CD8-positive, alpha-beta memory T cell (primary cell): Measurements from ENCODE around the gene PAPSS2. TPM values are rescaled to one million over a fixed set of nuclear protein-coding genes. Genes with fewer than 3 reads are reported as not detected.
A peak's percentile ranks its signal among the peaks of the same experiment; 100 is the strongest.
"Not testable (repeated sequence)": the region's sequence is repeated elsewhere in the genome, so short reads cannot be mapped to it uniquely, and the experiment has no call there.

ENCODE experiments used
- CTCF ChIA-PET: fragments of 350-600 bp; sonication (Branson Sonifier 250); formaldehyde crosslinking; loops from one replicate; lab custom pipeline; 2021; ENCODE audit warnings: antibody characterized with exemption; lab: Charles Lee
- POLR2A ChIA-PET: fragments of 350-600 bp; sonication (Branson Sonifier 250); formaldehyde crosslinking; loops from one replicate; lab custom pipeline; 2021; ENCODE audit warnings: antibody characterized with exemption; lab: Charles Lee
- DNase-seq, 5 donors: peaks; one replicate each; pipeline versions ENCODE4 v3.0.0 to v3.0.0-alpha.2; 2020 to 2022; ENCODE audit warnings: mixed read lengths in 1 of 5
- H3K27ac ChIP-seq: one replicate; pipeline ENCODE4 v1.7.0; 2013; ENCODE audit warnings: low read depth, mild to moderate bottlenecking, low read length, moderate library complexity
- H3K27me3 ChIP-seq: 2 replicates; pipeline ENCODE4 v1.7.0; 2013; ENCODE audit warnings: low read length, mild to moderate bottlenecking; ENCODE audit not compliant: insufficient read depth, poor library complexity, severe bottlenecking
- H3K36me3 ChIP-seq: 2 replicates; pipeline ENCODE4 v1.7.0; 2013; ENCODE audit warnings: mild to moderate bottlenecking, low read length, moderate library complexity; ENCODE audit not compliant: insufficient read depth
- H3K4me1 ChIP-seq: 2 replicates; pipeline ENCODE4 v1.7.0; 2013; ENCODE audit warnings: mild to moderate bottlenecking, low read length, moderate library complexity; ENCODE audit not compliant: insufficient read depth
- H3K4me3 ChIP-seq: 2 replicates; pipeline ENCODE4 v1.7.0; 2013; ENCODE audit warnings: mild to moderate bottlenecking, low read length
- H3K9me3 ChIP-seq: 2 replicates; pipeline ENCODE4 v1.7.0; 2013; ENCODE audit warnings: mild to moderate bottlenecking, low read length
- H3K27ac Mint-ChIP-seq, 8 donors: one replicate each; pipeline ENCODE4 v1.8.0; 2020 to 2021; ENCODE audit warnings: mixed read lengths in 8 of 8, mild to moderate bottlenecking in 6 of 8, inconsistent platforms in 3 of 8, moderate library complexity in 3 of 8
- H3K27me3 Mint-ChIP-seq, 2 donors: one replicate each; pipeline ENCODE4 v1.8.0; 2020 to 2021; ENCODE audit warnings: mixed read lengths in 2 of 2, mild to moderate bottlenecking in 1 of 2, moderate library complexity in 1 of 2
- H3K36me3 Mint-ChIP-seq, 3 donors: one replicate each; pipeline ENCODE4 v1.8.0; 2020 to 2021; ENCODE audit warnings: mixed read lengths in 3 of 3, inconsistent platforms in 1 of 3, mild to moderate bottlenecking in 1 of 3
- H3K4me1 Mint-ChIP-seq, 3 donors: one replicate each; pipeline ENCODE4 v1.8.0; 2020 to 2021; ENCODE audit warnings: mixed read lengths in 3 of 3, inconsistent platforms in 1 of 3, mild to moderate bottlenecking in 1 of 3
- H3K4me3 Mint-ChIP-seq, 7 donors: one replicate each; pipeline ENCODE4 v1.8.0; 2020 to 2021; ENCODE audit warnings: mixed read lengths in 7 of 7, mild to moderate bottlenecking in 6 of 7, moderate library complexity in 4 of 7, inconsistent platforms in 2 of 7
- H3K9me3 Mint-ChIP-seq, 5 donors: one replicate each; pipeline ENCODE4 v1.8.0; 2020 to 2022; ENCODE audit warnings: mixed read lengths in 5 of 5, mild to moderate bottlenecking in 3 of 5, moderate library complexity in 2 of 5, inconsistent platforms in 1 of 5
- polyA plus RNA-seq: library from polyadenylated mRNA; unstranded; fragments of 300-500 nt; fragmentation: Illumina TruSeq; gene quantifications from one replicate; pipeline ENCODE4 v1.2.3, GENCODE V29; 2021
- total RNA-seq, 2 experiments: library from RNA; stranded (reverse); gene quantifications; one replicate each; pipeline ENCODE4 v1.2.3, GENCODE V29; 2021

PAPSS2 gene
- total and polyA plus RNA-seq, 3 experiments from 2014 or later, result 0.08 to 0.46 (median 0.18) TPM

GRCh38 chr10:87621440-87621839 lies 38.2 kb upstream of the PAPSS2 start:
- H3K36me3 Mint-ChIP-seq, H3K4me3 ChIP-seq, CTCF ChIA-PET, H3K4me1 ChIP-seq, H3K36me3 ChIP-seq, H3K9me3 Mint-ChIP-seq, H3K27ac Mint-ChIP-seq, H3K4me3 Mint-ChIP-seq, H3K27ac ChIP-seq, H3K27me3 ChIP-seq, H3K9me3 ChIP-seq, H3K4me1 Mint-ChIP-seq, DNase-seq, POLR2A ChIA-PET: not testable (repeated sequence)
- H3K27me3 Mint-ChIP-seq, result peaks cover 9 to 31% of the 10 kb centered on the region in 2 donors

- Histone ChIP-seq H3K27ac (no peak overlapping the region), H3K27me3 (no peaks in the 10 kb centered on the region), H3K36me3 (no peaks in the 10 kb centered on the region), H3K4me3 (no peak overlapping the region), H3K9me3 (no peaks in the 10 kb centered on the region), H3K4me1 (no peaks in the 10 kb centered on the region)
- H3K9me3 Mint-ChIP-seq, result no peaks in the 10 kb centered on the region
- H3K27ac Mint-ChIP-seq, result no peak overlapping the region
- peaks cover 9 to 25% of the 10 kb centered on the region in 2 donors for H3K27me3 Mint-ChIP-seq
- DNase-seq, result no peak
- H3K4me3 Mint-ChIP-seq, result no peak overlapping the region
- no peaks in the 10 kb centered on the region for H3K4me1 Mint-ChIP-seq
- CTCF ChIA-PET, result no interaction called here
- no peaks in the 10 kb centered on the region for H3K36me3 Mint-ChIP-seq
- POLR2A ChIA-PET, result no interaction called here
Measured at GRCh38 chr10:87622314-87623004, 37.2 kb upstream of the PAPSS2 start.

GRCh38 chr10:87623191-87623590 lies 36.5 kb upstream of the PAPSS2 start:
- peaks cover 9 to 18% of the 10 kb centered on the region in 2 donors for H3K27me3 Mint-ChIP-seq

GRCh38 chr10:87625661-87626060 lies 34.0 kb upstream of the PAPSS2 start:
- CTCF ChIA-PET, result no interaction called here
- no peak for DNase-seq
- Mint-ChIP-seq H3K4me1 (no peaks in the 10 kb centered on the region), H3K4me3 (no peak overlapping the region), H3K36me3 (no peaks in the 10 kb centered on the region), H3K9me3 (no peaks in the 10 kb centered on the region), H3K27me3 (peaks cover 3 to 8% of the 10 kb centered on the region in 2 donors), H3K27ac (no peak overlapping the region)
- H3K4me3 ChIP-seq, result no peak overlapping the region
- POLR2A ChIA-PET, result no interaction called here
- no peaks in the 10 kb centered on the region for H3K27me3 ChIP-seq
- H3K9me3 ChIP-seq, result no peaks in the 10 kb centered on the region
- H3K4me1 ChIP-seq, result no peaks in the 10 kb centered on the region
- H3K36me3 ChIP-seq, result no peaks in the 10 kb centered on the region
- no peak overlapping the region for H3K27ac ChIP-seq

More at GRCh38 chr10:87623191-87623590, 36.5 kb upstream of the PAPSS2 start:
- Histone ChIP-seq H3K4me1 (no peaks in the 10 kb centered on the region), H3K27me3 (no peaks in the 10 kb centered on the region), H3K36me3 (no peaks in the 10 kb centered on the region), H3K4me3 (no peak overlapping the region), H3K9me3 (no peaks in the 10 kb centered on the region), H3K27ac (no peak overlapping the region)
- Mint-ChIP-seq H3K9me3 (no peaks in the 10 kb centered on the region), H3K4me3 (no peak overlapping the region), H3K27ac (no peak overlapping the region), H3K4me1 (no peaks in the 10 kb centered on the region), H3K36me3 (no peaks in the 10 kb centered on the region)
- ChIA-PET POLR2A (no interaction called here), CTCF (no interaction called here)
- DNase-seq, result no peak

- peaks cover 0 to 5% (median 0%) of the 10 kb centered on the region in 3 donors for H3K36me3 Mint-ChIP-seq
- no peak overlapping the region for H3K27ac ChIP-seq
- H3K4me3 Mint-ChIP-seq, result no peak overlapping the region
- H3K36me3 ChIP-seq, result no peaks in the 10 kb centered on the region
- no peak overlapping the region for H3K4me3 ChIP-seq
- no peaks in the 10 kb centered on the region for H3K27me3 ChIP-seq
- H3K9me3 ChIP-seq, result no peaks in the 10 kb centered on the region
- no peaks in the 10 kb centered on the region for H3K9me3 Mint-ChIP-seq
- peak overlapping the region in 1 of 8 donors; percentile 24 for H3K27ac Mint-ChIP-seq
- DNase-seq, result no peak
- H3K4me1 ChIP-seq, result no peaks in the 10 kb centered on the region
- ChIA-PET CTCF (no interaction called here), POLR2A (no interaction called here)
- H3K4me1 Mint-ChIP-seq, result no peaks in the 10 kb centered on the region
- H3K27me3 Mint-ChIP-seq, result peaks cover 5 to 6% of the 10 kb centered on the region in 2 donors
Measured at GRCh38 chr10:87626422-87626892, 33.2 kb upstream of the PAPSS2 start.

- H3K4me1 Mint-ChIP-seq, result peaks cover 0 to 3% (median 0%) of the 10 kb centered on the region in 3 donors
- ChIA-PET CTCF (no interaction called here), POLR2A (no interaction called here)
- DNase-seq, result no peak
- H3K9me3 ChIP-seq, result no peaks in the 10 kb centered on the region
- peaks cover 0 to 5% (median 0%) of the 10 kb centered on the region in 3 donors for H3K36me3 Mint-ChIP-seq
- no peaks in the 10 kb centered on the region for H3K36me3 ChIP-seq
- no peaks in the 10 kb centered on the region for H3K4me1 ChIP-seq
- H3K27me3 Mint-ChIP-seq, result peaks cover 0 to 3% of the 10 kb centered on the region in 2 donors
- H3K9me3 Mint-ChIP-seq, result no peaks in the 10 kb centered on the region
- no peak overlapping the region for H3K27ac Mint-ChIP-seq
- no peak overlapping the region for H3K4me3 Mint-ChIP-seq
- no peaks in the 10 kb centered on the region for H3K27me3 ChIP-seq
- no peak overlapping the region for H3K4me3 ChIP-seq
- no peak overlapping the region for H3K27ac ChIP-seq
Measured at GRCh38 chr10:87630171-87630570, 29.5 kb upstream of the PAPSS2 start.

GRCh38 chr10:87632454-87632853 lies 27.2 kb upstream of the PAPSS2 start:
- ChIA-PET CTCF (no interaction called here), POLR2A (no interaction called here)
- no peak for DNase-seq
- Mint-ChIP-seq H3K27me3 (peaks cover 0 to 3% of the 10 kb centered on the region in 2 donors), H3K4me3 (no peak overlapping the region), H3K4me1 (peaks cover 3 to 13% (median 9%) of the 10 kb centered on the region in 3 donors), H3K36me3 (peaks cover 0 to 8% (median 0%) of the 10 kb centered on the region in 3 donors), H3K27ac (no peak overlapping the region), H3K9me3 (no peaks in the 10 kb centered on the region)
- no peaks in the 10 kb centered on the region for H3K9me3 ChIP-seq
- no peaks in the 10 kb centered on the region for H3K36me3 ChIP-seq
- H3K27ac ChIP-seq, result no peak overlapping the region
- H3K4me1 ChIP-seq, result no peaks in the 10 kb centered on the region
- H3K27me3 ChIP-seq, result no peaks in the 10 kb centered on the region
- H3K4me3 ChIP-seq, result no peak overlapping the region

- ChIA-PET CTCF (no interaction called here), POLR2A (no interaction called here)
- Histone ChIP-seq H3K36me3 (no peaks in the 10 kb centered on the region), H3K9me3 (no peaks in the 10 kb centered on the region), H3K27ac (no peak overlapping the region), H3K27me3 (no peaks in the 10 kb centered on the region), H3K4me1 (no peaks in the 10 kb centered on the region), H3K4me3 (no peak overlapping the region)
- H3K27ac Mint-ChIP-seq, result no peak overlapping the region
- H3K9me3 Mint-ChIP-seq, result no peaks in the 10 kb centered on the region
- DNase-seq, result no peak
- H3K4me1 Mint-ChIP-seq, result peaks cover 3 to 13% (median 9%) of the 10 kb centered on the region in 3 donors
- peaks cover 0 to 8% (median 0%) of the 10 kb centered on the region in 3 donors for H3K36me3 Mint-ChIP-seq
- peaks cover 0 to 3% of the 10 kb centered on the region in 2 donors for H3K27me3 Mint-ChIP-seq
- H3K4me3 Mint-ChIP-seq, result no peak overlapping the region
Measured at GRCh38 chr10:87634311-87634710, 25.4 kb upstream of the PAPSS2 start.
